ENCODE results near the gene ZDHHC18.

The ZDHHC18 gene

GRCh38 chr1:26827106-26827604 is 667 bp downstream of the ZDHHC18 start:
- no peak for TF ChIP-seq ZNF8 (CRISPR knock-in tag; IDR thresholded peaks at IDR 0.05)
- no peak for TF ChIP-seq BACH2 (CRISPR knock-in tag; IDR thresholded peaks at IDR 0.05; ENCODE audit: borderline replicate concordance)
- no peak for TF ChIP-seq ISL1 (CRISPR knock-in tag; IDR thresholded peaks at IDR 0.05)
- TF ChIP-seq, protein P1, sequence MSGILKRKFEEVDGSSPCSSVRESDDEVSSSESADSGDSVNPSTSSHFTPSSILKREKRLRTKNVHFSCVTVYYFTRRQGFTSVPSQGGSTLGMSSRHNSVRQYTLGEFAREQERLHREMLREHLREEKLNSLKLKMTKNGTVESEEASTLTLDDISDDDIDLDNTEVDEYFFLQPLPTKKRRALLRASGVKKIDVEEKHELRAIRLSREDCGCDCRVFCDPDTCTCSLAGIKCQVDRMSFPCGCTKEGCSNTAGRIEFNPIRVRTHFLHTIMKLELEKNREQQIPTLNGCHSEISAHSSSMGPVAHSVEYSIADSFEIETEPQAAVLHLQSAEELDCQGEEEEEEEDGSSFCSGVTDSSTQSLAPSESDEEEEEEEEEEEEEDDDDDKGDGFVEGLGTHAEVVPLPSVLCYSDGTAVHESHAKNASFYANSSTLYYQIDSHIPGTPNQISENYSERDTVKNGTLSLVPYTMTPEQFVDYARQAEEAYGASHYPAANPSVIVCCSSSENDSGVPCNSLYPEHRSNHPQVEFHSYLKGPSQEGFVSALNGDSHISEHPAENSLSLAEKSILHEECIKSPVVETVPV (CRISPR knock-in tag; IDR thresholded peaks at IDR 0.05) = no peak
- no peak for TF ChIP-seq ZFP3 (CRISPR knock-in tag; IDR thresholded peaks at IDR 0.05)
- TF ChIP-seq OSR1 (CRISPR knock-in tag; IDR thresholded peaks at IDR 0.05) = no peak
- no peak for TF ChIP-seq PPARA (CRISPR knock-in tag; IDR thresholded peaks at IDR 0.05; ENCODE audit: borderline replicate concordance)
- TF ChIP-seq ZNF70 (CRISPR knock-in tag; IDR thresholded peaks at IDR 0.05) = no peak
- TF ChIP-seq GLIS3 (CRISPR knock-in tag; IDR thresholded peaks at IDR 0.05) = no peak
- TF ChIP-seq TOX (CRISPR knock-in tag; IDR thresholded peaks at IDR 0.05; ENCODE audit: borderline replicate concordance) = no peak
- no peak for TF ChIP-seq ZFP30 (CRISPR knock-in tag; IDR thresholded peaks at IDR 0.05)
- no peak for TF ChIP-seq ZC3H10 (CRISPR knock-in tag; IDR thresholded peaks at IDR 0.05)
- TF ChIP-seq POU6F1 (CRISPR knock-in tag; IDR thresholded peaks at IDR 0.05; ENCODE audit: borderline replicate concordance, low read depth) = no peak
- ATAC-seq = no peak; the same call in 2 of the 3 replicates

DNA sequence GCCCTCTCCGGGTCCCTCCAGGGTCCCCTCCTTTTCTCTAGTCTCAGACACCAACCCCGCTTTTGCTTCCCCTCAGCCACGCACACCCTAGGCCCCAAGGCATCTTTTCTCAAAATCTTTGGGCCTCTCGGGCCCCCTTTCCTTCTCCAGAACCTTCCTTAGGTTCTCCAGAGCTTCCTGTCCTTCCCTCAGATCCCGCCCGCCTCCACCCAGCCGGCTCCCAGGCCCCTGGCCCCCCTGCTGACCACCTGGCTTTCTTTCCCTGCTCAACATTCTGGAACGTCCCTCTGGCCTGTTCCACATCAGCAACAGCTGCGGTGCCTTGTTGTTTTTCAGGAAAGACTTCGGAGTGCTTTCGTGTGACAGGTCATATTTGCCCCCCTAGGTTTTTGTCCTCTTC is 1.2 kb downstream of the ZDHHC18 start:
- TF ChIP-seq BACH2 (CRISPR knock-in tag; IDR thresholded peaks at IDR 0.05; ENCODE audit: borderline replicate concordance) = no peak
- no peak for TF ChIP-seq TSHZ2 (CRISPR knock-in tag; IDR thresholded peaks at IDR 0.05)
- TF ChIP-seq ESRRG (CRISPR knock-in tag; IDR thresholded peaks at IDR 0.05) = no peak
- no peak for TF ChIP-seq GLIS3 (CRISPR knock-in tag; IDR thresholded peaks at IDR 0.05)
- TF ChIP-seq, protein P2, sequence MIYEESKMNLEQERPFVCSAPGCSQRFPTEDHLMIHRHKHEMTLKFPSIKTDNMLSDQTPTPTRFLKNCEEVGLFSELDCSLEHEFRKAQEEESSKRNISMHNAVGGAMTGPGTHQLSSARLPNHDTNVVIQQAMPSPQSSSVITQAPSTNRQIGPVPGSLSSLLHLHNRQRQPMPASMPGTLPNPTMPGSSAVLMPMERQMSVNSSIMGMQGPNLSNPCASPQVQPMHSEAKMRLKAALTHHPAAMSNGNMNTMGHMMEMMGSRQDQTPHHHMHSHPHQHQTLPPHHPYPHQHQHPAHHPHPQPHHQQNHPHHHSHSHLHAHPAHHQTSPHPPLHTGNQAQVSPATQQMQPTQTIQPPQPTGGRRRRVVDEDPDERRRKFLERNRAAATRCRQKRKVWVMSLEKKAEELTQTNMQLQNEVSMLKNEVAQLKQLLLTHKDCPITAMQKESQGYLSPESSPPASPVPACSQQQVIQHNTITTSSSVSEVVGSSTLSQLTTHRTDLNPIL (CRISPR knock-in tag; IDR thresholded peaks at IDR 0.05; ENCODE audit: low read depth) = no peak
- TF ChIP-seq, protein P3, sequence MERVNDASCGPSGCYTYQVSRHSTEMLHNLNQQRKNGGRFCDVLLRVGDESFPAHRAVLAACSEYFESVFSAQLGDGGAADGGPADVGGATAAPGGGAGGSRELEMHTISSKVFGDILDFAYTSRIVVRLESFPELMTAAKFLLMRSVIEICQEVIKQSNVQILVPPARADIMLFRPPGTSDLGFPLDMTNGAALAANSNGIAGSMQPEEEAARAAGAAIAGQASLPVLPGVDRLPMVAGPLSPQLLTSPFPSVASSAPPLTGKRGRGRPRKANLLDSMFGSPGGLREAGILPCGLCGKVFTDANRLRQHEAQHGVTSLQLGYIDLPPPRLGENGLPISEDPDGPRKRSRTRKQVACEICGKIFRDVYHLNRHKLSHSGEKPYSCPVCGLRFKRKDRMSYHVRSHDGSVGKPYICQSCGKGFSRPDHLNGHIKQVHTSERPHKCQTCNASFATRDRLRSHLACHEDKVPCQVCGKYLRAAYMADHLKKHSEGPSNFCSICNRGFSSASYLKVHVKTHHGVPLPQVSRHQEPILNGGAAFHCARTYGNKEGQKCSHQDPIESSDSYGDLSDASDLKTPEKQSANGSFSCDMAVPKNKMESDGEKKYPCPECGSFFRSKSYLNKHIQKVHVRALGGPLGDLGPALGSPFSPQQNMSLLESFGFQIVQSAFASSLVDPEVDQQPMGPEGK (CRISPR knock-in tag; IDR thresholded peaks at IDR 0.05; ENCODE audit: borderline replicate concordance) = no peak
- no peak for TF ChIP-seq POU6F1 (CRISPR knock-in tag; IDR thresholded peaks at IDR 0.05; ENCODE audit: borderline replicate concordance, low read depth)
- TF ChIP-seq ZNF70 (CRISPR knock-in tag; IDR thresholded peaks at IDR 0.05) = no peak
- no peak for TF ChIP-seq ZC3H10 (CRISPR knock-in tag; IDR thresholded peaks at IDR 0.05)
- no peak for TF ChIP-seq ARNTL (CRISPR knock-in tag; IDR thresholded peaks at IDR 0.05; ENCODE audit: borderline replicate concordance, low read depth)
- TF ChIP-seq, protein P1 (CRISPR knock-in tag; IDR thresholded peaks at IDR 0.05) = no peak
- TF ChIP-seq OSR1 (CRISPR knock-in tag; IDR thresholded peaks at IDR 0.05) = no peak
- no peak for TF ChIP-seq SNAI2 (CRISPR knock-in tag; IDR thresholded peaks at IDR 0.05)
- no peak for TF ChIP-seq PPARA (CRISPR knock-in tag; IDR thresholded peaks at IDR 0.05; ENCODE audit: borderline replicate concordance)
- TF ChIP-seq ZNF565 (CRISPR knock-in tag; conservative IDR thresholded peaks at IDR 0.05; ENCODE audit: low read depth) = no peak
- ATAC-seq = no peak

All from SK-N-SH treated with all-trans-retinoic acid at 6 μM for 48 hours (cell line).